ENCODE measurements around the gene SLC35F6. TPM values are rescaled to one million over a fixed set of nuclear protein-coding genes. Genes with fewer than 3 reads are reported as not detected.

The SLC35F6 gene
- total and polyA plus RNA-seq, 9 of the 15 experiments (the other 6 are each of a cell fraction or from before 2014, with no cell fraction given) = 11.9 to 47.3 (median 22.5) TPM

DNA sequence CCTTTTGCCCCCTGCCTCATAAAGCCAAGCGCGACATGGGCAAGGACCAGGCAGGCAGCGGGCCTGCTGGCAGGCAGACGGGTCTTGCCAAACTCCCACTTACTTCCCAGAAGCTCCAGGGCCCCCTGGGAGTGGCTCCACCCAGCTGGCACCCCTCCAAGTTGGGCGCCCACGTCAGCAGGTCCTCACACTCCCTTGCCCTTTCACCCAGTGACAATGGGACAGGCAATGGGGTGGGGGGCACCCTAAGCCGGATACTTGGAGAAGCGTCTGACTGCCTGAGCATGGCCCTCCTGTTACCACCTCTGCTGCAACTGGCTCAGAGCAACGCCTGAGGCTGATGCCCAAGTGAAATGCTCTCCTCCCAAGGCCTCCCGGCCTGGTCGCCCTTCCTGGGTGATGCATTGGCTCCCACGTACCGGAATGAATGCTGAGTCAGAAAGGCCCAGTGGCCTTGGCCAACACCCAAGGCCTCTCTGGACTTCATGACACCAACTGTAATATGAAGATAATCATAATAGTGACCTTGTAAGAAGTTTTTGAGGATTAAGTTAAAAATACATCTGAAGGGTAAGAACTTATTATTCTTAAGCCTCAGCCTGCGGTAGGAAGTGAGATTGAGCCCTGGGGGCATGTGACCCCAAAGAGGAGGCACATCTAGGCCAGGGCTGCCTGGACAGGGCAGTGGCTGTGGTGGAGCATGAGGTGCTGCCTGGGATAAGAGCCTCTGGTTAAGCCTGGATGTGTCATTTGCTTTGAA is 39.9 kb upstream of the SLC35F6 start (continued):
- TF ChIP-seq, protein P1, sequence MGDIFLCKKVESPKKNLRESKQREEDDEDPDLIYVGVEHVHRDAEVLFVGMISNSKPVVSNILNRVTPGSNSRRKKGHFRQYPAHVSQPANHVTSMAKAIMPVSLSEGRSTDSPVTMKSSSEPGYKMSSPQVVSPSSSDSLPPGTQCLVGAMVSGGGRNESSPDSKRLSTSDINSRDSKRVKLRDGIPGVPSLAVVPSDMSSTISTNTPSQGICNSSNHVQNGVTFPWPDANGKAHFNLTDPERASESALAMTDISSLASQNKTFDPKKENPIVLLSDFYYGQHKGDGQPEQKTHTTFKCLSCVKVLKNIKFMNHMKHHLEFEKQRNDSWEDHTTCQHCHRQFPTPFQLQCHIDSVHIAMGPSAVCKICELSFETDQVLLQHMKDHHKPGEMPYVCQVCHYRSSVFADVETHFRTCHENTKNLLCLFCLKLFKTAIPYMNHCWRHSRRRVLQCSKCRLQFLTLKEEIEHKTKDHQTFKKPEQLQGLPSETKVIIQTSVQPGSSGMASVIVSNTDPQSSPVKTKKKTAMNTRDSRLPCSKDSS (IDR thresholded peaks at IDR 0.05; ENCODE audit: low read depth, partially characterized antibody) = no peak
- TF ChIP-seq MEF2D (tag; conservative IDR thresholded peaks at IDR 0.05; ENCODE audit: low read depth) (no peak; the same call in 1 of the 2 replicates), ZBTB17 (CRISPR knock-in tag; IDR thresholded peaks at IDR 0.05) (no peak), KDM4B (IDR thresholded peaks at IDR 0.05; ENCODE audit: borderline replicate concordance in 2 of 2, low read depth in 1 of 2) (no peak), ZNF785 (CRISPR knock-in tag; IDR thresholded peaks at IDR 0.05) (no peak), NFXL1 (CRISPR knock-in tag; IDR thresholded peaks at IDR 0.05) (no peak), ZSCAN32 (CRISPR knock-in tag; IDR thresholded peaks at IDR 0.05) (no peak), MAFG (tag; conservative IDR thresholded peaks at IDR 0.05) (peak; percentile 89), CEBPG (CRISPR knock-in tag; IDR thresholded peaks at IDR 0.05) (0 out of 2 replicates have a peak, but pooled peaks have one; percentile 14), CEBPG (tag; conservative IDR thresholded peaks at IDR 0.05 in 1 of 2, IDR thresholded peaks at IDR 0.05 in 1 of 2) (0 out of 4 replicates have a peak, but pooled peaks of 1 of the 2 experiments have one; percentile 5), FOXP1 (CRISPR knock-in tag; IDR thresholded peaks at IDR 0.05) (no peak), BRD9 (IDR thresholded peaks at IDR 0.05; ENCODE audit: low read depth, partially characterized antibody) (no peak), ILK (tag; IDR thresholded peaks at IDR 0.05; ENCODE audit: borderline replicate concordance, low read depth) (no peak), HNRNPLL (IDR thresholded peaks at IDR 0.05; ENCODE audit: low read depth, low read length, poor library complexity, severe bottlenecking) (no peak), RUNX1 (IDR thresholded peaks at IDR 0.05; ENCODE audit: low read depth) (no peak)
- TF ChIP-seq, protein P2, sequence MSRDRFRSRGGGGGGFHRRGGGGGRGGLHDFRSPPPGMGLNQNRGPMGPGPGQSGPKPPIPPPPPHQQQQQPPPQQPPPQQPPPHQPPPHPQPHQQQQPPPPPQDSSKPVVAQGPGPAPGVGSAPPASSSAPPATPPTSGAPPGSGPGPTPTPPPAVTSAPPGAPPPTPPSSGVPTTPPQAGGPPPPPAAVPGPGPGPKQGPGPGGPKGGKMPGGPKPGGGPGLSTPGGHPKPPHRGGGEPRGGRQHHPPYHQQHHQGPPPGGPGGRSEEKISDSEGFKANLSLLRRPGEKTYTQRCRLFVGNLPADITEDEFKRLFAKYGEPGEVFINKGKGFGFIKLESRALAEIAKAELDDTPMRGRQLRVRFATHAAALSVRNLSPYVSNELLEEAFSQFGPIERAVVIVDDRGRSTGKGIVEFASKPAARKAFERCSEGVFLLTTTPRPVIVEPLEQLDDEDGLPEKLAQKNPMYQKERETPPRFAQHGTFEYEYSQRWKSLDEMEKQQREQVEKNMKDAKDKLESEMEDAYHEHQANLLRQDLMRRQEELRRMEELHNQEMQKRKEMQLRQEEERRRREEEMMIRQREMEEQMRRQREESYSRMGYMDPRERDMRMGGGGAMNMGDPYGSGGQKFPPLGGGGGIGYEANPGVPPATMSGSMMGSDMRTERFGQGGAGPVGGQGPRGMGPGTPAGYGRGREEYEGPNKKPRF (IDR thresholded peaks at IDR 0.05; ENCODE audit: low read depth, low read length) = no peak
- TF ChIP-seq, protein P3, sequence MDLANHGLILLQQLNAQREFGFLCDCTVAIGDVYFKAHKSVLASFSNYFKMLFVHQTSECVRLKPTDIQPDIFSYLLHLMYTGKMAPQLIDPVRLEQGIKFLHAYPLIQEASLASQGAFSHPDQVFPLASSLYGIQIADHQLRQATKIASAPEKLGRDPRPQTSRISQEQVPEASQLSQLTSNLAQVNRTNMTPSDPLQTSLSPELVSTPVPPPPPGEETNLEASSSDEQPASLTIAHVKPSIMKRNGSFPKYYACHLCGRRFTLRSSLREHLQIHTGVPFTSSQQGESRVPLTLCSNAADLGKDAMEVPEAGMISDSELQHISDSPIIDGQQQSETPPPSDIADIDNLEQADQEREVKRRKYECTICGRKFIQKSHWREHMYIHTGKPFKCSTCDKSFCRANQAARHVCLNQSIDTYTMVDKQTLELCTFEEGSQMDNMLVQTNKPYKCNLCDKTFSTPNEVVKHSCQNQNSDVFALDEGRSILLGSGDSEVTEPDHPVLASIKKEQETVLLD (IDR thresholded peaks at IDR 0.05) = no peak
- TF ChIP-seq, protein P4, sequence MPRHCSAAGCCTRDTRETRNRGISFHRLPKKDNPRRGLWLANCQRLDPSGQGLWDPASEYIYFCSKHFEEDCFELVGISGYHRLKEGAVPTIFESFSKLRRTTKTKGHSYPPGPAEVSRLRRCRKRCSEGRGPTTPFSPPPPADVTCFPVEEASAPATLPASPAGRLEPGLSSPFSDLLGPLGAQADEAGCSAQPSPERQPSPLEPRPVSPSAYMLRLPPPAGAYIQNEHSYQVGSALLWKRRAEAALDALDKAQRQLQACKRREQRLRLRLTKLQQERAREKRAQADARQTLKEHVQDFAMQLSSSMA (CRISPR knock-in tag; IDR thresholded peaks at IDR 0.05) = no peak
- TF ChIP-seq, protein P5, sequence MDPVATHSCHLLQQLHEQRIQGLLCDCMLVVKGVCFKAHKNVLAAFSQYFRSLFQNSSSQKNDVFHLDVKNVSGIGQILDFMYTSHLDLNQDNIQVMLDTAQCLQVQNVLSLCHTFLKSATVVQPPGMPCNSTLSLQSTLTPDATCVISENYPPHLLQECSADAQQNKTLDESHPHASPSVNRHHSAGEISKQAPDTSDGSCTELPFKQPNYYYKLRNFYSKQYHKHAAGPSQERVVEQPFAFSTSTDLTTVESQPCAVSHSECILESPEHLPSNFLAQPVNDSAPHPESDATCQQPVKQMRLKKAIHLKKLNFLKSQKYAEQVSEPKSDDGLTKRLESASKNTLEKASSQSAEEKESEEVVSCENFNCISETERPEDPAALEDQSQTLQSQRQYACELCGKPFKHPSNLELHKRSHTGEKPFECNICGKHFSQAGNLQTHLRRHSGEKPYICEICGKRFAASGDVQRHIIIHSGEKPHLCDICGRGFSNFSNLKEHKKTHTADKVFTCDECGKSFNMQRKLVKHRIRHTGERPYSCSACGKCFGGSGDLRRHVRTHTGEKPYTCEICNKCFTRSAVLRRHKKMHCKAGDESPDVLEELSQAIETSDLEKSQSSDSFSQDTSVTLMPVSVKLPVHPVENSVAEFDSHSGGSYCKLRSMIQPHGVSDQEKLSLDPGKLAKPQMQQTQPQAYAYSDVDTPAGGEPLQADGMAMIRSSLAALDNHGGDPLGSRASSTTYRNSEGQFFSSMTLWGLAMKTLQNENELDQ (CRISPR knock-in tag; IDR thresholded peaks at IDR 0.05; ENCODE audit: borderline replicate concordance) = no peak

Measured in K562 (cell line).